Stimulated activated CD4-positive, alpha-beta T cell treated with anti-CD3 and anti-CD28 coated beads, TNF-alpha, amount 100 ng/mL, for 4 hours (primary cell): ENCODE data around the gene GBA3.

Experiments used
- DNase-seq, 3 experiments: peaks; one replicate each; pipeline ENCODE4 v3.0.0-alpha.2; 2020; ENCODE audit warnings: low read depth in 3 of 3

The GBA3 gene

DNA sequence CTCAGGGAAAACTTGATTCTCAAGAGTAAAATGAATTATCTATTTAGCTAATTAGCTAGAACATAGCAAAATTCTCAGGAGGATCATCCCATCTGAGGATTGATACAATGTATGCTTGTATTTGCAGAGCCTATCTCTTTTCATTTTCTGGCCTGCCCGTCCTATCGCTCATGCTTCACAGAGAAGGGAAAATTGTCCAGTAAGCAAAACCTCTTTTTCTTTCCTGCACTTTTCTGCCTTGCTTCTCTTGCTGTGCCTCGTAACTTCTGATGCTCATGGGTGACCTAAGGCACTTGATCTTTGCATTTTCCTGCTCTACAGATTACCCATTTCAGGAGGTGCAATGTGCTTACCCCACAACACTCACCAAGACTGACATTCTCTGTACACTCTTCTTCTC is 88.1 kb downstream of the GBA3 start:
- DNase-seq, result no peak

DNA sequence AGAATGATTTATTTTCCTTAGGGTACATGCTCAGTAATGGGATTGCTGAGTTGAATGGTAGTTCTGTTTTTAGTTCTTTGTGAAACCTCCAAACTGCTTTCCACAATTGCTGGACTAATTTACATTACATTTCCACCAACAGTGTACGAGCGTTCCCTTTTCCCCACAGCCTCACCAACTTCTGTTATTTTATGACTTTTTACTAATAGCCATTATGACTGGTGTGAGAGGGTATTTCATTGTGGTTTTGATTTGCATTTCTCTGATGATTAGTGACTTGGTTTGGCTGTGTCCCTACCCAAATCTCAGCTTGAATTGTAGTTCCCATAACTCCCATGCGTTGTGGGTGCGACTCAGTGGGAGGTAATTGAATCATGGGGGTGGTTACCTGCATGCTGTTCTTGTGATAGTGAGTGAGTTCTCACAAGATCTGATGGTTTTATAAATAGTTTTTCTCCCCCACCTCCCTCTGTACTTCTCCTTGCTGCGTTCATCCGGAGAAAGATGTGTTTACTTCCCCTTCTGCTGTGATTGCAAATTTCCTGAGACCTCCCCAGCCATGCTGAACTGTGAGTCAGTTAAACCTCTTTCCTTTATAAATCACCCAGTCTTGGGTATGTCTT is 95.1 kb downstream of the GBA3 start:
- no peak for DNase-seq

DNA sequence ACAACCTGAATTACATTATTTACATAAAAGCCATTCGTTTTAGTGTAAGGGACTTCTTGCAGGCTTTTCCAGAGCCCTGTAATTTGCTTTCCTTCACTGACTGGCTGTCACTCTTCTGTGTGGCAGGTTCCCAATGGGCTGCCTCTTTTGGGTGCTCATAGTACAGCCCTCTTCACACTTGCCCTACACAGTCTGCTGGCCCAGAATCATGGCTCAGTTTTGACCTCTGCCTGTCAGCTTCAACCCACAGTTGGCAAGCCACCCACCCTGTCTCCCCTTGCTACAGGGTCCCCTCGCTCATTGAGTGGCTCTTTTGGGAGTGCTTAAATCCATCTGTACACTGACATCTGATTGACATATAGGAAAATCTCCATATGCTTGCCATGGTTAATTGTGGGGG is 97.9 kb downstream of the GBA3 start:
- DNase-seq, result no peak

DNA sequence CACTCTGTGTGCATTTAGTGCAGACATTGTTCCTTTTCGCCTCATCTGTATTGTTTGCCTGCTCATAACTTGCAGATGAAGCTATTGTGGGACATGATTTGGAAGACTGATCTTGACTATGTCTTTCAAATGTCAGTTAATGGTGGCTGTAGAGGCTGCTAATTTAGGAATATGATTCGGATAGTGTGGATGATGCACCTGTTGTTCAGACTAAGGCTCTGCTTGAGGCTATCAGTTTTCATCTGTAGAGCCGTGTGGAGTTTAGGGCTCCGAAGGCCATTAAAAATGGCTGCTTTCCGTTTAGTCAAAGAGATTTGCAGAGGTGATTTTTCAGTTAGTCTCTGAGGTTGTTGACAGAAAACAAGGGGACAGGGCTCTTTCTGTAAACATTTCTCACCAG is 102.0 kb downstream of the GBA3 start:
- DNase-seq, result no peak

DNA sequence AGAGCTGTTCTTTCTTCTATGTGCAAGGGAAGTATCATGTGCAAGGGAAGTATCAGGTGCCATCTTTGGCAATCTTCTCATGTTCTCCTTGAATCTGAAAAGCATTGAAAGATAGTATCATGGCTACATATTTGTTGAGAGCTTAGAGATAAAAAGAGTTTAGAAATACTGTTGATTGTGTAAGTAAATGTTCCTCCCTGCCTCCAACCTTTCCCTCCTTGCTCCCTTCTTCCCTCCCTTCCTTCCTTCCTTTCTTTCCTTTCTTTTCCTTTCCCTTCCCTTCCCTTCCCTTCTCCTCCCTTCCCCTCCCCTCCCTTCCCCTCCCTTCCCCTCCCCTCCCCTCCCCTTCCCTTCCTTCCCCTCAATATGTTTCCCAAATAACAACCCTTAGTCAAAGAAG is 108.7 kb downstream of the GBA3 start:
- no peak for DNase-seq

DNA sequence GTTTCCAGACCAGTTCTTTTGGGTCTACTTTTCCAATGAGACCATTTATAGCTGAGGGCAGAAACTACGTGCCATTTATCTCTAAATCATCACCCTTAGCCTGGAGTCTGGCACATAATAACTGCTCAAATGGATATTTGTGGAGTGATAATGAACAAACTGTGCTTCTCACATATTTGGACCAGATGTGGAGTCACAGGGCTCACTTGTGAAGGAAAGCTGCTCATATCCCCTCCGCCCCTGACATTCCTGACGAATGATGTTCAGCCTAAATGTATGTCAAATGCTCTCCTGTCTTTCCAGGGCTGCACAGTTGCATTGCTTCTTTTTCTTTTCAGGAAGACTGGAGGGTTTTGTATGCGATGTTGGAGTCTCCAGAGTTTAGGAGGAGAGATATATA is 110.1 kb downstream of the GBA3 start:
- no peak for DNase-seq

DNA sequence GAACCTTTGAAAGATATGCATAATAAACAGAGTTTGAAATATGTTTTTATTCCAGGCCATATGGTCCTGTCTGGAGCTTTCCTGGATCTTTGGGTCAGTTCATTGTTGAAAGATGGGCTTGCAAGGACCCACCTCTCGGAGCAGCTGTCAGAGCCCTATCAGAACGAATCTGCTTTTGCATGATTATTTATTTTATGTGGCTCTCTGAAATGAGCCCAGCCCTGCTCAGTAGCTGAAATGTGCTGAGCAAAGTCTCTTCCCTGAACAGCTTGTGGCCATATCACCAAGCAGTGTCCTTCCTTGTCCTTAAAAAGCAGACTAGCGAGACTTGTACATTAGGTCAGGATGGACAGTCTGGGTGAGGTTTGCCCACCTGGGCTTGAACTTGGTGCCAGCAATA is 110.8 kb downstream of the GBA3 start:
- DNase-seq, result no peak

DNA sequence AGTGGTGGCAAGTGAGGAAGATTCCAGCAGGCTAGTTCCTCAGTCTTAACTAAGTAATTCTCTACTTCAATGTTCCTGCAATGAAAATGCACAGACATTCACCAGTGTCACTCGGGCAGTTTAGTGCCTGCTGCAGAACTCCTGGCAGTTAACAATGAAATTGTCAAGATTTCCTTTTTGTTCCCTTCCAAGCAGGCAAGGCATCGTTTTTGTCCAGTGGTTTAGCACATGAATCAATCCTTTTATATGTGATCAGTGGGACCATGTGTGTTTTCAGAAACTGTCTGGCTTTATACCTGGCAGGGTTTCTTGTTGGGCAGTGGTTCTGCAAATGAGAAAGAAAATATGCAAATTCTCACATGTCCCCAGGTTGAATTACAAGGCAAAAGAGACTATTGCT is 122.2 kb downstream of the GBA3 start:
- no peak for DNase-seq

DNA sequence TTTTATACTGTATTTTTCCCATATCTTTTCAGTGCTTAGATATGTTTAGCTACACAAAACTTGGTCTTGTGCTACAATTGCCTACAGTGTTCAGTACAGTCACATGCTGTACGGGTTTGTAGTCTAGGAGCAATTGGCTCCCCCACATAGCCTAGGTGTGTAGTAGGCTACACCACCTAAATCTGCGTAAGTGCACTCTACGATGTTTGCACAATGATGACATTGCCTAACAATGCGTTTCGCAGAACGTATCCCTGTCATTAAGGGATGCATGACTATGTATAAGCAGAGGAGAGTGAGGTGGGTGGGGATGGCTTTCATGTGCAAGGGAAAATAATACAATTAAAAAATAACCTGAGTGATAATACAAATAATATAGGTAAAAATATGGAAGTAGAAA is 131.4 kb downstream of the GBA3 start:
- no peak for DNase-seq

DNA sequence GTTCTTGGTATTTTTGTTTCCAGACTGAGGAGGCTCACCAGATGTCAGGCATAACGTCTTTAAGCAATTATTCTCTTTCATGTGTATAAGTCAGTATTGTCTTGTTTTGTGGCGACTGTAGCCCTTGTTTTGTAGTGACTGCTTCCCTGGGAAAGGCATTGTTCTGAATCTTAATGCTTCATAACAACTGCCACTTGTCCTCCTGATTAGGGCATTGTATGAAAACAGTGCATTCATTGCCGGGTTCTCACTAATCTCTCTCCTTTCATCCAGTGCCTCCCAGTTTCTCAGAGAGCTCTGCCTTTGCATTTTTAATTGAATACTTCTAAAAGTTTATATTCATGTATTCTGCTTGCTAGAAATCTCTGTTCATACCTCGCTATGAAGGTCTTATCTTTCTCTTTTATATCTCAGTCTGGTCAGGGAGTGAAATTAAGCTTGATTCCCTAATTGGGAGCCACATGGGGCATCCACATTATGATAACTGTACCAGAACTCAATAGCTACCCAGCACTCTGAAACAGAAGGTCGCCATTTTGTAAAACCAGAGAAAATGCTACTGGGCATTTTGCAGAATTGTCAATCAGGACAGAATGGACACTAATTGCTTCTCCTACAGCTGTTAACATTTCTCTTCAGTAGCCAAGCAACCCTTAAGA is 149.8 kb downstream of the GBA3 start:
- DNase-seq, result no peak

DNA sequence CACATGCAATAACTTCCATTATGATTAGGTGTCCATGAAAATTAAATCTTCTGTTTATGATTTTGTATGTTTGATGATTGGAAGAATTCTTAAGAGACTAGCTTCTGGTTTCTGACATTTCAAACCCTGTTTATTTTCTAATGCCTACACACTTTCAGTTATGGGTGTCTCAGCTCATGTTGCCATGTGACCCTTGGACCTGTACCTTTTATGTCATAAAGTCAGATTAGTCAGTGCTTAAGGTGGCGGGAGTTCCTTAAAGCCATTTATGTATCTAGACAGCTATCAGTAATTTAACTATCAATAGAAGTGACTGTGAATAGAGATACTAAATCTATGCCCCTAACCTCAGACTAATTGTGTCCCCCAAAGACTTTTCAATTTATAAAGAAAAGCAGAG is 155.6 kb downstream of the GBA3 start:
- no peak for DNase-seq

DNA sequence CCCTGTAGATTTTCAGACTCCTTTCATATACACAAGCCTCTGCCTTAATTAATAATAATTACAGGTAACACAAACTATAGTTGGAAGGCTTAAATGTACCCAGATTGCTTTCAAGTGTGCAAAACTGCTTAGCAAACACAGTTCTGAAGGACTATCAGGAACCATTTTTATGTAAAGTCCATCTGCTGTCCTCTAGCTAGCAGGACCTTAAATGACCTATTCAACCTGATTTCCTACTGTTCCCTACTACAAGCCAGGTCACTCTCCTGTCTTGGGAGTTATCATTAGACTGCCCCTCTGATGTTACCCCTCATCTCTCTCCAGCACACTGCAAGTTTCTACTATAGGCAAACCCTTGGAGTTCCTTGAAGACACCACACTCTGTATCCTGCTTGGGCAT is 157.3 kb downstream of the GBA3 start:
- no peak for DNase-seq

DNA sequence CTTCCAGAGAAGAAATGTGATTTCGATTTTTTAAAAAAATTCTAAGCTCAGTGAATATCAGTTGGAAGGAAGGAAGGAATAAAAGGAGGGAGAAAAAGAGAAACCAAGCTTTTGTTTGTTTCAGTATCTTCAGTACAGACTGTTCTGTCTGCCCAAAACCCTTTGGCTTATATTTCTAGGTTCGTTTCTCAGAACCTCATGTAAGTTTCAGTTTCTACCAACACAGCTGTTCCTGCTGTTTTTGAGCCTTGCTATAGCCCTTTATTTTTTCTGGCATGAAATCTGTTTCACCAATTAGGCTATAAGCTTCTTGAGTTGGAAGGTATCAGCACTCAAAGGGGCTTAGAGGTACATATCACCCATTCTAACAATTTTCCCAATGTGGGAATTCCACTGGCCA is 157.9 kb downstream of the GBA3 start:
- DNase-seq, result no peak

DNA sequence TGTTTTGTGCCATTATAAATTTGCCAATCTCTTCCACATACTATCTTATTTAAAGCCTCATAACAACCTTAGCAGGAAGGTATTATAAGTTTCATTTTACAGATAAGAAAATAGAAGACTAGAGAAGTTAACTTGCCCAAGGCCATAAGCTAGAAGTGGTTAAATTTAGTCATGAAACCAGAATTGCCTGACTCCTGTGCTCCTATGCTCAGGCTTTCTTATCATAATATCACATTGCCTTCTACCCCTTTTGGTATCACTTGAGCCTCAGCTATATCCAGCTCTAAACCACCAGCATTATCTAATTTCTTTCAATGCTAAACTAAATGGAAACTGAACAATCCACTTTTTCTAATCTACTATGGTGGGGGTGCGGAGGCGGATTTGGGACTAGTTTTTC is 164.7 kb downstream of the GBA3 start:
- no peak for DNase-seq

DNA sequence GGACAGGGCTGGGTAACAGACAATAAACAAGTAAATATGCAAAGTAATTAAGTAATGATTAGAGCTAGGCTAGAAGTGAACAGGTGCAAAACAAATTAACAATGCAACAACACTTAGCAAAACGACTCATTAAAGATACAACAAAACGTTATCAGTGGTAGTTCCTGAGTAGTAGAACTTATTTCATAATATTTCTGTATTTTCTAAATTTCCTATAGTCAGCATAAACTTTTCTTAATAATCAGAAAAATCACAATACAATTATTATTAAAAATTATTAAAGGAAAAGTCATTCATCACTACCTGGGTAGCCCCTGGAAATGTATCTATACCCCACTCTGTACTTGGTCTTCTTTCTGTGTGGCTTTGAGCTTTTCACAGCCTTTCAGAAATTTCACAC is 166.6 kb downstream of the GBA3 start:
- no peak for DNase-seq
